ENCODE data around the gene ENPP7. TPM values are rescaled to one million over a fixed set of nuclear protein-coding genes. Genes with fewer than 3 reads are reported as not detected.

The ENPP7 gene
- total and polyA plus RNA-seq, 7 experiments from 2014 or later = 0.12 TPM; not detected in 6

DNA sequence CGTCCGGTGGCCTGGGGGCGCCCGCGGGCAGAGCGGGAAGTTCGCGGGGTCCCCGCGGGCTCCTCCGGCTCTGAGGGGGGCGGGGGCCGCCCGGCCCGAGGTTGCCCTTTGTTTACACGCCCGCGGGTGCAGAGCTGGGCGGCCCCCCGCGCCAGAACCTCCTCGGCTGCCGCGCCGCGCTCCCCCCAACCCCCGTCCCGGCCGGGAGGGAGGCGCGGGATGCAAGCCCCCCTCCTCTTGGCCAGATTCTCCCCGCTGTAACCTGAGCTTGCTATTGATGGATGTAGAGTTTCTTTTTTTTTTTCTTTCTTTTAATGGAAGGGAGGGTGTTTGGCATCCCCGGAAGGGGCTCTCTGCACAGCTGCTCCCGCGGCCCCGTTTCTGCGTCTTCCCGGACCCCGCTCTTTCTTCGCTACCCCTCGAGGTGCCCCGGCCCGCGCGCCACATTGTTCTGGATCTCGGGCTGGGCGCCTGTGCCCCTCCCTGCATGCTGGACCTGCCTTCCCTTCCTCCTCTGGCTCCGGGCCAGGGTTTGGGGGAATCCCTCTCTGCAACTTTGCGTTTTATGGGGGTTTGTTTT lies 47.9 kb downstream of the ENPP7 start:
- intact Hi-C loops (cut with micrococcal nuclease) = loop anchor here in 1 of 2 donors (2.0 to 5.0 kb wide), 2 partner anchors 18 to 34 kb away; partner anchors contain the start of gene CBX8
- no peaks in the 10 kb centered on the region for H3K36me3 ChIP-seq (ENCODE audit: control insufficient read depth in 2 of 3, insufficient read depth in 3 of 3, low read length in 3 of 3)
- DNase-seq (peak in 2 of 9 donors; percentile 24 to 33), ATAC-seq (no peak)
- Mint-ChIP-seq H3K36me3 (no peaks in the 10 kb centered on the region), H3K27me3 (peaks cover 66 to 83% (median 77%) of the 10 kb centered on the region in 5 donors), H3K4me3 (peak overlapping the region; percentile 80 to 92 (median 86)), H3K4me1 (peaks cover 10 to 37% (median 24%) of the 10 kb centered on the region in 7 donors), H3K9me3 (peaks cover 0 to 1% (median 0%) of the 10 kb centered on the region in 11 donors), H3K27ac (peak overlapping the region in 8 of 9 donors; percentile 32 to 89 (median 72))
- no peak overlapping the region for H3K27ac ChIP-seq (ENCODE audit: low read depth, low read length)
- peaks cover 7 to 10% of the 10 kb centered on the region in 2 donors for H3K4me1 ChIP-seq (ENCODE audit: control insufficient read depth in 2 of 2, insufficient read depth in 2 of 2, low read length in 2 of 2)
- CTCF ChIA-PET = no interaction called here
- POLR2A ChIA-PET = interaction anchor here (0.8 to 1.0 kb wide), 3 partner anchors 18 to 61 kb away, joined by 3 to 6 read pairs (median 4); partner anchors contain the start of genes CBX4 and CBX8
- peaks cover 11 to 26% of the 10 kb centered on the region in 2 donors for H3K27me3 ChIP-seq (ENCODE audit: control insufficient read depth in 2 of 2, insufficient read depth in 2 of 2, low read length in 2 of 2)
- peak overlapping the region; percentile 13 for H3K4me3 ChIP-seq (ENCODE audit: low read length)
- H3K9me3 ChIP-seq (ENCODE audit: control insufficient read depth in 2 of 3, low read length in 3 of 3) = no peaks in the 10 kb centered on the region

DNA sequence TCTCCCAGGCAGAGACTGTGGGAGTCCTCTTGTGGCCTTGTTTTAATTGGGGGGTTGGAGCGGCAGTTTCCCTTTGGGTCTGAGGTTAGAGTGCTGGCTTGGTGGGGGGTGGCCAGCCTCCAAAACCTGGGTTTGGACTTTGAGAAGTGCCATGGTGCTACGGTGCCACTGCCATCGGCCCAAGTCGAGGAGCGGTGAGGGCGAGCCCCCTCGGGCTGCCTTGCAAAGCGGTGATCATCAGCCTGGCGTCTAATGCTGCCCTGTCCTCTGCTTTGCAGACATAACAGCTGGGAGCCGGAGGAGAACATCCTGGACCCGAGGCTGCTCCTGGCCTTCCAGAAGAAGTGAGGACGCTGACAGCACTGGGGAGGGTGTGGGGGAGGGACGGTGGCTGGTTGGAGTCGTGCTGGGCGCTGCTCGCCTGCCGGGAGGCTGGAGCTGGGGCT lies 48.4 kb downstream of the ENPP7 start:
- H3K27ac Mint-ChIP-seq = peak overlapping the region in 5 of 9 donors; percentile 32 to 81 (median 75)
- ATAC-seq (no peak), DNase-seq (no peak)
- H3K4me3 Mint-ChIP-seq = peak overlapping the region; percentile 80 to 92 (median 86)
- Histone ChIP-seq H3K27ac (ENCODE audit: low read depth, low read length) (no peak overlapping the region), H3K9me3 (ENCODE audit: control insufficient read depth in 2 of 3, low read length in 3 of 3) (no peaks in the 10 kb centered on the region), H3K4me3 (ENCODE audit: low read length) (peak overlapping the region; percentile 13), H3K27me3 (ENCODE audit: control insufficient read depth in 2 of 2, insufficient read depth in 2 of 2, low read length in 2 of 2) (peaks cover 11 to 26% of the 10 kb centered on the region in 2 donors), H3K36me3 (ENCODE audit: control insufficient read depth in 2 of 3, insufficient read depth in 3 of 3, low read length in 3 of 3) (no peaks in the 10 kb centered on the region), H3K4me1 (ENCODE audit: control insufficient read depth in 2 of 2, insufficient read depth in 2 of 2, low read length in 2 of 2) (peaks cover 7 to 10% of the 10 kb centered on the region in 2 donors)
- peaks cover 0 to 1% (median 0%) of the 10 kb centered on the region in 11 donors for H3K9me3 Mint-ChIP-seq
- intact Hi-C loops (cut with micrococcal nuclease) = loop anchor here in 1 of 2 donors (2.0 to 5.0 kb wide), 2 partner anchors 18 to 33 kb away; partner anchors contain the start of gene CBX8
- H3K4me1 Mint-ChIP-seq = peaks cover 10 to 37% (median 24%) of the 10 kb centered on the region in 7 donors
- ChIA-PET POLR2A (interaction anchor here (0.6 to 1.0 kb wide), 3 partner anchors 17 to 218 kb away, joined by 3 to 5 read pairs (median 4); partner anchors contain the start of gene CBX8), CTCF (no interaction called here)
- peaks cover 61 to 83% (median 71%) of the 10 kb centered on the region in 5 donors for H3K27me3 Mint-ChIP-seq
- no peaks in the 10 kb centered on the region for H3K36me3 Mint-ChIP-seq

DNA sequence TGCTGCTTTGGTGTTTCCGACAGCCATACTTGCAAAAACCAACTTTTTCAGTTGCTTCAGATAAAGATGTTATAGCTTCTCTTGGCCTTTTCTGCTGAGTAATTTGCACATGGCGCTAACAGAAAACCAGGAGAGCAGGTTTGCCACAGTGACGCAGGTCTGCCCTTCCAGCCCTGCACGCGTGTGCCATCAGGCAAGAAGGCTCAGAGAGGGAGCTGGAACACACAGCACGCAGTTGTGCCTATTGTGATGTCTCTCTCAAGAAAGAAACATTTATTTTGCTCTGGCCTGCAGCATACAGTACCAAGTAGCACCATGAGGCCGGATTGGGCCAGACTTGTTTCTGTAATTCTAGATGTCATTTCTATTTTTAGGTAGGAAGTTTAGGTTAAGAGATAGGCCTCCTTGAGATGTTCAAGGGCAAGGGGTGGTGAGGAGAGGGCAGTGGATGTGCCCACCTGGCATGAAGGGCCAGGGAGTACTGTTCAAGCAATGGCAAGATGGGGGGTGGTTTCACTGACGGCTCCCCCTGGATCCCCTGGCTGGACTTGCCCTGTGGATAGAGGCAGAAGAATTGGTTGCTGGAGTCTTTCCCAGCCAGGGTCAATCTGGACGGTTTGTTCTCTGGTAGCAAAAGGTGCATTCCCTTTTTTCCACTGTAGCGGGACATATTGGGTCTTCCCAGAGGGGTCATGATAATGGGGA lies 49.1 kb downstream of the ENPP7 start:
- Histone ChIP-seq H3K4me3 (ENCODE audit: low read length) (no peak overlapping the region), H3K9me3 (ENCODE audit: control insufficient read depth in 2 of 3, low read length in 3 of 3) (no peaks in the 10 kb centered on the region), H3K36me3 (ENCODE audit: control insufficient read depth in 2 of 3, insufficient read depth in 3 of 3, low read length in 3 of 3) (no peaks in the 10 kb centered on the region), H3K27me3 (ENCODE audit: control insufficient read depth in 2 of 2, insufficient read depth in 2 of 2, low read length in 2 of 2) (peaks cover 11 to 23% of the 10 kb centered on the region in 2 donors), H3K27ac (ENCODE audit: low read depth, low read length) (no peak overlapping the region), H3K4me1 (ENCODE audit: control insufficient read depth in 2 of 2, insufficient read depth in 2 of 2, low read length in 2 of 2) (peaks cover 7 to 10% of the 10 kb centered on the region in 2 donors)
- H3K27ac Mint-ChIP-seq = peak overlapping the region in 2 of 9 donors; percentile 46 to 68
- peaks cover 54 to 78% (median 64%) of the 10 kb centered on the region in 5 donors for H3K27me3 Mint-ChIP-seq
- H3K36me3 Mint-ChIP-seq = no peaks in the 10 kb centered on the region
- no peak for ATAC-seq
- peak overlapping the region; percentile 60 to 92 (median 84) for H3K4me3 Mint-ChIP-seq
- intact Hi-C loops (cut with micrococcal nuclease) = loop anchor here in 1 of 2 donors (2.0 to 5.0 kb wide), 2 partner anchors 17 to 32 kb away; partner anchors contain the start of gene CBX8
- DNase-seq = no peak
- H3K9me3 Mint-ChIP-seq = peaks cover 0 to 1% (median 0%) of the 10 kb centered on the region in 11 donors
- peaks cover 10 to 37% (median 24%) of the 10 kb centered on the region in 7 donors for H3K4me1 Mint-ChIP-seq
- CTCF ChIA-PET = no interaction called here
- POLR2A ChIA-PET = interaction anchor here (0.6 kb wide), 1 partner anchor 217 kb away, joined by 5 read pairs; no protein-coding TSS in a partner anchor

DNA sequence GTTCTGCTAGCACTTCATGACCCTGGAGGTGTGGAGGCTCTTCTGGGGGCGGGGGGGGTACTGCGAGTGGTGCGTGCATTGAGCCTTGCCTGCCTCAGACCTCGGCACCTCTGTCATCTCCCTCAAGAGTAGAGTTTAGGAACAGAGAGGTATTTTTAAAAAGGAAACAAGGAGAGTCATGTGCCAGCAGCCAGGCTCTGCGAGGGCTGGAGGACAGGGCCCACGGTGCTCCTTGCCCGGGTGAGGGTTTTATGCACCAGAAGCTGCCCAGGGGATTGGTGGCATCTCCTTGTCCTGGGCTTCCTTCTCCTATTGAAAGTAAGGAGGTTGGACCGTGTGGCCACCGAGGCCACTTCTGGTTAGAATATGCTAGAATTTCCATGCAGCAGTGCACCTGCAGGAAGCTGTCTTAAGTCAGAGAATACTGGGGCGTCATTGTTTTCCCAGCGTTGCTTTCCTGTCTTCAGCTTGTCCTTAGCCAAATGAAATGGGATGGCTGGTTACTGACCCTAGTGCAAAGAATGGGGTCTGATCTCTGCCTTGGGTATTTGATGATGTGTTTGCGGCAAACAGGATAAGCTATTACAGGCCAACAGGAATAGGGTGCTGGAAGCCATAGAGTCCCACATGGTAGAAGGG lies 50.4 kb downstream of the ENPP7 start:
- H3K27me3 Mint-ChIP-seq = peaks cover 41 to 74% (median 61%) of the 10 kb centered on the region in 5 donors
- ChIA-PET POLR2A (interaction anchor here (1.4 kb wide), 1 partner anchor 31 kb away, joined by 4 read pairs; no protein-coding TSS in a partner anchor), CTCF (interaction anchor here (0.7 to 0.9 kb wide), 2 partner anchors 8 to 420 kb away, joined by 3 read pairs; no protein-coding TSS in a partner anchor)
- H3K4me1 ChIP-seq (ENCODE audit: control insufficient read depth in 2 of 2, insufficient read depth in 2 of 2, low read length in 2 of 2) = peaks cover 7 to 10% of the 10 kb centered on the region in 2 donors
- no peak overlapping the region for H3K4me3 ChIP-seq (ENCODE audit: low read length)
- peaks cover 11 to 23% of the 10 kb centered on the region in 2 donors for H3K27me3 ChIP-seq (ENCODE audit: control insufficient read depth in 2 of 2, insufficient read depth in 2 of 2, low read length in 2 of 2)
- H3K27ac ChIP-seq (ENCODE audit: low read depth, low read length) = no peak overlapping the region
- no peaks in the 10 kb centered on the region for H3K36me3 Mint-ChIP-seq
- H3K36me3 ChIP-seq (ENCODE audit: control insufficient read depth in 2 of 3, insufficient read depth in 3 of 3, low read length in 3 of 3) = no peaks in the 10 kb centered on the region
- H3K9me3 ChIP-seq (ENCODE audit: control insufficient read depth in 2 of 3, low read length in 3 of 3) = no peaks in the 10 kb centered on the region
- H3K9me3 Mint-ChIP-seq = peaks cover 0 to 1% (median 0%) of the 10 kb centered on the region in 11 donors
- no peak for DNase-seq
- H3K4me3 Mint-ChIP-seq = peak overlapping the region in 1 of 10 donors; percentile 22
- H3K27ac Mint-ChIP-seq = peak overlapping the region in 1 of 9 donors; percentile 17
- no peak for ATAC-seq
- intact Hi-C loops (cut with micrococcal nuclease) = no loop called here
- H3K4me1 Mint-ChIP-seq = peaks cover 10 to 37% (median 24%) of the 10 kb centered on the region in 7 donors

DNA sequence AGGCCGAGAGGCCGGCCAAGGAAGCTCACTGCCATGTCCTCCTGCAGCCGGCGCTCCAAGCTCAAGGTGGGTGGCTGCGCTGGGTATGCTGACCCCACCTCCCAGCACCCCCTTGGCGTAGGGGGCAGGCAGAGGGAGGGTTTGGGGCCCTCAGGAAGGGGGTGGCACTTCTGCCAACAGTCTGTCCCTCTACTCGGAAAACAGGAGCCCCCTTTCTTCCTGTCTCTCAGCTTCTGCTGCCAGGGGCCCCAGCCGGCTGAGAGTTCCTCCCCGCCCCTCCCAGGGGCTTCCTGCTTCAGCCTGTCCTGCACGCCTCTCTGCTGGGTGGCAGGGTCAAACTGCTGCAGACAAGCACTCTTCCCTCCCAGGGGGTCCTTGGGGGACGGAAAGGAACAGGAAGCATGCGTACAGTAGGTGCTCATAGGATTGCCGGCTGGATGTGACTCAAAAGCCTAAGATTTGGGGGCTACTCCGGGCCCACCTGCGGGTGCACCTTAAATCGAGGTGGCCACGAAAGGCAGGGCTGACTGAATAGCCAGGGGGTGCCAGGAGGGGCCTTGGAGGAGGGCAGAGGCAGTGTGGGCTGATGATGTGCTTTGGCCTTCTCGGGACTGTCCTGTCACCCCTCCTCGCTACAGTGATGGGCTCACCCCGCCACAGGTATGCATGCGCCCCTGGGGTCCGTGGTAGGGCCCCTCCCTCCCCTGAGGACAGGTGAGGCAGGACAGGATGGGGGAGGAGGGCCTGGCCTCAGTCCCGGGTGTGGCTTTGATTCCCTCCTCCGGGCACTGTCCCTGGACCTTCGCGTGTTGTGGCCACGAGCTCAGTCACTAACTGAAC lies 51.2 kb downstream of the ENPP7 start:
- DNase-seq (no peak), ATAC-seq (no peak)
- CTCF ChIA-PET = interaction anchor here (0.7 to 1.2 kb wide), 4 partner anchors 7 to 421 kb away, joined by 3 read pairs; no protein-coding TSS in a partner anchor
- Histone ChIP-seq H3K9me3 (ENCODE audit: control insufficient read depth in 2 of 3, low read length in 3 of 3) (no peaks in the 10 kb centered on the region), H3K36me3 (ENCODE audit: control insufficient read depth in 2 of 3, insufficient read depth in 3 of 3, low read length in 3 of 3) (no peaks in the 10 kb centered on the region), H3K4me1 (ENCODE audit: control insufficient read depth in 2 of 2, insufficient read depth in 2 of 2, low read length in 2 of 2) (peaks cover 7 to 9% of the 10 kb centered on the region in 2 donors), H3K27me3 (ENCODE audit: control insufficient read depth in 2 of 2, insufficient read depth in 2 of 2, low read length in 2 of 2) (peaks cover 4 to 19% of the 10 kb centered on the region in 2 donors), H3K4me3 (ENCODE audit: low read length) (no peak overlapping the region), H3K27ac (ENCODE audit: low read depth, low read length) (no peak overlapping the region)
- Mint-ChIP-seq H3K27ac (no peak overlapping the region), H3K36me3 (no peaks in the 10 kb centered on the region), H3K9me3 (peaks cover 0 to 1% (median 0%) of the 10 kb centered on the region in 11 donors), H3K27me3 (peaks cover 38 to 74% (median 61%) of the 10 kb centered on the region in 5 donors), H3K4me3 (peak overlapping the region in 2 of 10 donors; percentile 19 to 22), H3K4me1 (peaks cover 6 to 32% (median 17%) of the 10 kb centered on the region in 7 donors)
- intact Hi-C loops (cut with micrococcal nuclease) = no loop called here
- POLR2A ChIA-PET = interaction anchor here (0.6 to 1.4 kb wide), 2 partner anchors 23 to 30 kb away, joined by 3 to 4 read pairs; no protein-coding TSS in a partner anchor

All from naive thymus-derived CD4-positive, alpha-beta T cell (primary cell).